ENCODE results near the gene TPI1.

DNA sequence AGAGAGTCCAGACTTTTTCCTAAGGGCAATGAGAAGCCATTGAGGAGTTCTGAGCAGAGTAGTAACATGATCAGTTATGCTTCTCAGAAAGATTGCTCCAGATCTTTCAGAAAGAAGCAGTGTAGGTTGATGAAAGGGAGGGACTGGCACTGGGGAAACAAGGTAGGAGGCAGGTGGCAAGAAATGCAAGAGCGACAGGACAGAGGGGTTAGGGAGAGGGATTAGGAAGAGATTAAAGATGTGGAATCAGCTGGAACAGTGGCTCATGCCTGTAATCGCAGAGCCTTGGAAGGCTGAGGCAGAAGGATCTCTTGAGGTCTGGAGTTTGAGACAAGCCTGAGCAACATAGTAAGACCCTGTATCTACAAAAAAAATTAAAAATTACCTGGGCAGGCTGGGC lies 19.7 kb upstream of the TPI1 start:
- TF ChIP-seq EZH2 (IDR thresholded peaks at IDR 0.05) (no peak), POLR2AphosphoS5 (IDR thresholded peaks at IDR 0.05; ENCODE audit: borderline replicate concordance, low read depth, low read length) (no peak)

Data from SK-N-MC (cell line).